Spinal cord (tissue), 10 donors: ENCODE data around the gene CDYL. TPM values are rescaled to one million over a fixed set of nuclear protein-coding genes. Genes with fewer than 3 reads are reported as not detected.

Experiments used
- DNase-seq, 6 donors: peaks; one replicate each; pipeline versions ENCODE4 v3.0.0 to v3.0.0-alpha.2; 2013 to 2015; ENCODE audit warnings: low spot score in 6 of 6, low read depth in 4 of 6
- H3K27ac ChIP-seq: one replicate; pipeline ENCODE4 v1.5.1; 2013; ENCODE audit warnings: low read depth, low read length, control low read depth
- H3K27me3 ChIP-seq: one replicate; pipeline ENCODE4 v1.6.1; 2013; ENCODE audit warnings: low read length; ENCODE audit not compliant: control insufficient read depth, insufficient read depth
- H3K36me3 ChIP-seq: one replicate; pipeline ENCODE4 v1.6.1; 2013; ENCODE audit warnings: low read length; ENCODE audit not compliant: control insufficient read depth, insufficient read depth
- H3K4me1 ChIP-seq: one replicate; pipeline ENCODE4 v1.6.1; 2013; ENCODE audit warnings: low read length; ENCODE audit not compliant: control insufficient read depth, insufficient read depth
- H3K4me3 ChIP-seq: one replicate; pipeline ENCODE4 v1.5.1; 2013; ENCODE audit warnings: low read depth, low read length, control low read depth
- H3K9me3 ChIP-seq: one replicate; pipeline ENCODE4 v1.6.1; 2013; ENCODE audit warnings: low read length; ENCODE audit not compliant: control insufficient read depth, insufficient read depth
- WGBS: methylation state at CpG from one replicate; pipeline ENCODE4 v1.1.5; 2013; ENCODE audit warnings: missing lambda C conversion rate; ENCODE audit not compliant: insufficient coverage; 5-methylcytosine and 5-hydroxymethylcytosine counted together
- polyA plus RNA-seq, 2 donors: library from polyadenylated mRNA; unstranded; fragments of 120-200 nt; gene quantifications; one replicate each; pipeline ENCODE4 v1.2.1, GENCODE V29; 2013; ENCODE audit not compliant: insufficient read length in 2 of 2
- total RNA-seq, 2 donors: library from RNA; depleted of rRNA in 1 of 2; stranded (reverse); fragments of 120-200 nt in 1 of 2; fragments of >200 nt in 1 of 2; gene quantifications; one replicate each; pipeline versions ENCODE4 v1.2.3 to v1.2.4, GENCODE V29; 2013 to 2014
- donor health status: healthy.

The CDYL gene
- total and polyA plus RNA-seq, 4 donors = 15.4 to 51.7 (median 28.9) TPM

DNA sequence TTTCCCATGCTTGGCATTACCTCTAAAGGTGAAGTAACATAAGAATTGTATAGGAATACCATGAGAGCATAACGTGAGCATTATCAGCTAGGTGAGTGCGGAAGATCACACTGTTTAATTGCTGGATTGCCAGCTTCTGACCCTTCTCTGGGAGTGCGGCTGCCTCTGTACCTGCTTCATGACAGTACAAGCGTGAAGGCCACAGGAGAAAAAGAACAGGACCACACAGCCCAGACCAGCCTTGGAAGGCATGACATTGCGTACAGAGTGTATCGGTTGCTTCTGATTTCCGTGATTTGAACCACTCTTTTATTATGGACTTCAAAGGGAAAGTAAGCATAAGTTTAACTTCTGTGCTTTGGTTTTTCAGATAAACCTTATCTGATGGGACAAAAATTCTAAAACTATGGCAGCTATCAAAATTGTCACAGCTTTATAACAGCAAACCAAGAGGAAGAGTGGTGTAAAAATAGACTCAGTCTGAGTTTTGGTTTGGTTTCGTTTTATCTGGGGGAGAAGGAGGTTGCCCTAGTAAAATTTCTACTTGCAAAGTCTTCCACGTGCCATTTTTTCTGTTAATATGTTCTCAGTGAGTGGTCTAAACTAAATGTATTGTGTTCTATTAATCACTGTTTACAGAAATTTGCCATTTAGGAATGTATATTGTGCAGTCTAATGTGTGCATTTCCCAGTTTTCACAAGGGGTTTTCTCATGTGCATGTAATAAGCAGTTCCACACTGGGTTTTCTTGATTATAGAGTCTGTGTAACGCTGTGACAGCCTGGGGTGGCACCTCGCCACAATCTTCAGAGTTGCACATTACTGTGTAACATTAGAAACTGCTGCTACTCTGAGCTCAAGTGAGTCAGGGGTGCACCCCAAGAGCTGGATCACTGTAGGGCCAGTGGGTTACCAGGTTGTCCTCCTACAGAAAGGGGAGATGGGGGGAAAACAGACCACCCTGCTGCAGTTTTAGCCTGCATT lies 130.4 kb downstream of the CDYL start:
- DNase-seq = peak in 2 of 6 donors; percentile 31 to 65
- Histone ChIP-seq H3K4me1 (peaks cover 7% of the 10 kb centered on the region), H3K27ac (no peak overlapping the region), H3K36me3 (no peaks in the 10 kb centered on the region), H3K9me3 (no peaks in the 10 kb centered on the region), H3K27me3 (no peaks in the 10 kb centered on the region), H3K4me3 (no peak overlapping the region)
- 87% methylated on average over 8 of the region's 11 CpGs for WGBS

DNA sequence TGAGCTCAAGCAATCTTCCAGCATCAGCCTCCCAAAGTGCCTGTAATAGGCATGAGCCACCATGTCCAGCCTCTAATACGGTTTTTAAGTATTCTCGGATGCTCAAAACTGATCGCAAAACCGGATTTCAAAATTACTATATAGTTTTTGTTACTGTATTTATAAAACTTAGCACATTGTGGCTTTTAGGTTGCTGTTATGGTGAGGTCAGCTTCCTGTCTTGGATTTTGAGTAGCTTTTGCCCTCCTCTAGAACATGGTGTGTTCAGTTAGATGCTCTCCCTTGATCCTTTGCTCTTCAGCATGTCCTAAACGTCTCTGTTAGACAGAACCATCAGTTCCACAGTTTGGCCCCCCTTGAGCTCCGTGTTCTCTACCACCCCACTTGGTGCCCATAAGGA lies 131.4 kb downstream of the CDYL start:
- no peak for DNase-seq
- Histone ChIP-seq H3K4me3 (no peak overlapping the region), H3K27me3 (no peaks in the 10 kb centered on the region), H3K36me3 (no peaks in the 10 kb centered on the region), H3K4me1 (peaks cover 8% of the 10 kb centered on the region), H3K27ac (no peak overlapping the region), H3K9me3 (no peaks in the 10 kb centered on the region)
- WGBS = 80% methylated on average over 2 of the region's 6 CpGs

DNA sequence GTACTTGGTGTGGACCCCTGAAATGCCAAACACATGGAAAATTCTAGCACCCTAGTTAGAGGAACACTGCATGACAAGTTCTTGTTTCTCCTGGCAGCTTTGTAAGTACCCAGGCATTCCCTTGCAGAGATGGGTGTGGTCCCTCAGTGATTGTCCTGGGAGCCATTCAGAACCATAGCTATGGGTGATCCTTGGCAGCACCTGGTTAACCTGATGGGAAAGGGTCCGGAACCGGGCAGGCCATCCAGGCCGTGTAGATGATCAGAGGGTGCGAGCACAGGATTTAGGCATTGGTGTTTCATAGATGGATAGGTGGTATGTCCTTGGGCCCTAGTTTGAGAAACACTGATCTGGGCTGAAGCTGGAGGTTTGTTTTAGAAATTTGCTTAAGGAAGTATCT lies 131.9 kb downstream of the CDYL start:
- DNase-seq = no peak
- Histone ChIP-seq H3K27me3 (no peaks in the 10 kb centered on the region), H3K4me1 (peaks cover 10% of the 10 kb centered on the region), H3K9me3 (no peaks in the 10 kb centered on the region), H3K4me3 (no peak overlapping the region), H3K27ac (no peak overlapping the region), H3K36me3 (no peaks in the 10 kb centered on the region)
- 98% methylated on average over 4 of the region's 4 CpGs for WGBS

DNA sequence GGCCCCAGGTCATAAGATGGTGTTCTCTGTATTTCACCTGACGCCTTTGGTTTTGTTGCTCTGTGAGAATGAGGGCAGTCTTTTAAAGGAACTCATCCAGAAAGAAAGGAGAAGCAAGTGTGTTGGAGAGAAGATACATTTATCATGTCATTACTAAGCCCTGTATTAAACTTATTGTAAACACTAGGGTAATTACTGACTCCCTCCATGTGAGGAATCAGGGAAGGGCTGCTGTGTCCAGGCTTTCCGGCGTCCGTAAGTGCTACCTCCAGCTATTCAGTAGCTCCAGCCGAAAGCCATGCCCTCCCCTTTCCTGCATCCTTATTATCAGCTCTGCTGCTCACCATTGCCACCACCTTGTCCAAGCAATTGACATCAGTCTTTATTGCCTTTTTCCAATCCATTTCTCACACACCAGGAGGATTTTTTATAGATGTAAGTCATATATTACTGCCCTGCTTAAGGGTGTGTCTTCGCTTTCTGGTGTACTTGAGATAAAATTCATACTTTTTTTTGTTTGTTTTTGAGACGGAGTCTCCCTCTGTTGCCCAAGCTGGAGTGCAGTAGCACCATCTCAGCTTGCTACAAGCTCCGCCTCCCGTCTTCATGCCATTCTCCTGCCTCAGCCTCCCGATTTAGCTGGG lies 133.0 kb downstream of the CDYL start:
- Histone ChIP-seq H3K4me3 (no peak overlapping the region), H3K4me1 (peaks cover 6% of the 10 kb centered on the region), H3K36me3 (no peaks in the 10 kb centered on the region), H3K9me3 (no peaks in the 10 kb centered on the region), H3K27ac (no peak overlapping the region), H3K27me3 (no peaks in the 10 kb centered on the region)
- 81% methylated on average over 7 of the region's 10 CpGs for WGBS
- no peak for DNase-seq

DNA sequence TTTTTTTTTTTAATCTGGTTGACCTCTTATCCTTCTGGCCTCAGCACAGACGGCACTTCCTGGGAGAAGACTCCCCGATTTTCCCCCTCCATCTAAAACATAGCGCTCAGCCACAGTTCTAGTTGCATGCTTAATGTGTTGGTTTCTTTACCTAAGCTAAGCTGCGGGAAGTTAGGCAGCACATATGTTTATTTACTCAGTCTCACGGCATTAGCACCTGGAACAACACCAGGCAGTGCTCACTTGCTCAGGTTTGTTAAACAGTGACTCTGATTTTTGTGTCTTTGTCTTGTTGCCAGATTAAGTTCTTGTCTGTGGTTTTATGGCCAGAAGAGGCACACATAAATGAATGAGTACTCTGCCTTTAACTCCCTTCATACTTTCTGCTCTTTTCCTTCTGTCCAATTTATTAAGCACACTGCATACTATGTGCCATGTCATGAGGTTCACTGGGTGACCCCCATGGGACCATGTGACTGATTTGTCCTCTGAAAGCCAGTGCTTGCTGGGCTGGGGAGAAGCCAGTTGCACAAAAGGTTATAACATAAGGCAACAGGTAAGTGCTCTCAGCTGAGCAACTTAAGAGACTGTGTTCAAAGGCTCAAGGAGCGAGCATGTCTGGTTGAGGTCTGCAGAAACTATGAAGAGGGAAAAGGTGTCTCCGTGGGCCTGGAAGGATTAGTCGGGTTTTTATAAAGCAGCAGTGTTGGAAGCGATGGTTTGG lies 134.0 kb downstream of the CDYL start:
- DNase-seq = no peak
- H3K4me1 ChIP-seq = peaks cover 12% of the 10 kb centered on the region
- 77% methylated on average over 3 of the region's 9 CpGs for WGBS
- H3K36me3 ChIP-seq = no peaks in the 10 kb centered on the region
- no peaks in the 10 kb centered on the region for H3K9me3 ChIP-seq
- no peak overlapping the region for H3K27ac ChIP-seq
- no peak overlapping the region for H3K4me3 ChIP-seq
- H3K27me3 ChIP-seq = no peaks in the 10 kb centered on the region

DNA sequence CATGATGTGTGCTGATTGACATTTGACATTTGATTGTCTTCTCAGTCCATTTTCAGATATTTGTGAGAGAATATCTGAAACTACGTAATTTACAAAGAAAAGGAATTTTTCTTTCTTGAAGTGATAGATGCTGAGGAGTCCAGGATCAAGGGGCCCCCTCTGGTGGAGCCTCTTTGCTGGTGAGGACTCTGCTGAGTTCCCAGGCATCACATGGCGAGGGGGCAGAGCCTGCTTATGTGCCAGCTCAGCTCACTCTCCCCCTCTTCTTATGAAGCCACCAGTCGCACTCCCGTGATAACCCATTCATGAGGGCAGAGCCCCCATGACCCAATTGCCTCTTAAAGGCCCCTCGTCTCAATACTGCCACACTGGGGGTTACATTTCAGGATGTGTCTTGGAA lies 136.4 kb downstream of the CDYL start:
- Histone ChIP-seq H3K4me3 (no peak overlapping the region), H3K27me3 (no peaks in the 10 kb centered on the region), H3K36me3 (no peaks in the 10 kb centered on the region), H3K4me1 (peaks cover 12% of the 10 kb centered on the region), H3K27ac (no peak overlapping the region), H3K9me3 (no peaks in the 10 kb centered on the region)
- 100% methylated on average over 1 of the region's 5 CpGs for WGBS
- DNase-seq = no peak

DNA sequence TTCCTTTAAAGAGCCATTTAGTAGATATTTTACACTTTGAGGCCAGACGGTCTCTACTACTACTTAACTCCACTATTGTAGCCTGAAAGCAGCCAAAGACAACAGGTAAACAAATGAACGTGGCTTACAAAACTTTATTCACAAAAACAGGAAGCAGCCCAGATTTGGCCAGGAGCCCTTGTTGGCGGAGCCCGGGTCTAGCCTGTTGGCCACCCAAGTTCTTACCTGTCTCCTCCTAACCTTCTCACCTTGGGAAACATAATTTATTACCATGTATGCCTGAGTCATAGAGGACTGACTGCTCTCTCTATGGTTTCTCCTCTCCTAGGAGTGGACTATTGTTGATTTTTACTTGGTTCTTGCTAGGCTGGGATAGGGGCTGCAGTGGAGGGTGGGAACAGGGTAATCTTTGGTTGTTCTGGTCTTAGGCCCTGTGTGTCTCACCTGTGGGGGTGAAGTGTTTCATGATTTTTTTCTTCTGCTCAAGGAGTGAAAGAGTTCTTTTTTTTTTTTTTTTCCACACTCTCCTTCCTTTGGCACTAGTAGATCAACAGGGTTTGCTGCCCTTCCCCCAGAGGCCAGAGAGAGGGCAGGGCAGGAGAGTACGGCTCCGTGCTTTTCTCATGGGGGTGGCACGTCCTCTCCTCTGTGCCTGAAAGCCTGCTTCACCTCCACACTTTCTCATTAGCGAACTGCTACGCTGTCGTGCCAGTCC lies 137.7 kb downstream of the CDYL start:
- Histone ChIP-seq H3K27me3 (no peaks in the 10 kb centered on the region), H3K36me3 (no peaks in the 10 kb centered on the region), H3K4me3 (no peak overlapping the region), H3K4me1 (peaks cover 12% of the 10 kb centered on the region), H3K27ac (no peak overlapping the region), H3K9me3 (no peaks in the 10 kb centered on the region)
- WGBS = 66% methylated on average over 8 of the region's 10 CpGs
- no peak for DNase-seq

DNA sequence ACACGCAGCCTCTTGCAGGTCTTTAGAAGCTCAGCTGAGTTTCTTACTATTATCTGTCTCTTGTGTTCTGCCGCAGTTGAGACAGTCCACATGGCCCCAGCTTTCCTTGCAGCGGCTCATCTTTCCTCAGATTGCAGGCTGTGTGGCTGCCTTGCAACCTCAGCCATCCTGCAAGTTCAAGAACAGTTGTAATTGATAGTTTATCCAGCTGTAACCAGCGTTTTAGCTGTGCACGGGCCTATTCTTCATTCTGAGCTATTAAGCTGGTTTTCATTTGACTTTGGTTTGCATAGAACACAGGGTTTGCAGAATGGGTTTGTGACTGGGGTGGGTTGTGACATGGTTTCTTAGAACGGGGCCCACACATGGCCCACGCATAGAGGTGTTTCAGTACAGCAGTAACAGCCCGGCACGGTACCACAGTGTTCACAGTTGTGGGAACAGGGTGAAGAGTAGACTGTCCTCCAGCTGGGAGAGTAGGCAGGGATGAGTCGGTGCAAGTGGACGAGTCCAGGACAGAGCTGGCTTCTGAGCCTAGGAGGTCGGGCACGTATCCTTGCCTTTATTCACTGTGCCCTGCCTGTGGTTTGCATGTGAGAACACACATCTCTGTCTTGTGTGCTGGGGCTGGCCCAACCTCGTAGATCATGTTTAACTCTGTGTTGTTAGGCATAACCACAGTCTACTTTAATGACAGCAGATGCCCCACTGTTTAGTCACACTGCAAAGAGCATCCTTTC lies 138.4 kb downstream of the CDYL start:
- H3K4me1 ChIP-seq = peaks cover 12% of the 10 kb centered on the region
- peak overlapping the region; percentile 30 for H3K27ac ChIP-seq
- no peaks in the 10 kb centered on the region for H3K9me3 ChIP-seq
- no peaks in the 10 kb centered on the region for H3K27me3 ChIP-seq
- no peak overlapping the region for H3K4me3 ChIP-seq
- no peak for DNase-seq
- 62% methylated on average over 14 of the region's 14 CpGs for WGBS
- H3K36me3 ChIP-seq = no peaks in the 10 kb centered on the region
